Endothelial cell of umbilical vein (primary cell): ENCODE data around the gene MRFAP1. TPM values are rescaled to one million over a fixed set of nuclear protein-coding genes. Genes with fewer than 3 reads are reported as not detected.

Source experiments
- BruUV-seq: library from RNA; stranded (reverse); fragments of 400-500 nt; replicated peaks from 2 replicates; lab custom pipeline; 2021; lab: Mats Ljungman, UMichigan
- CTCF ChIA-PET: fragments of 300-600, 350-600 bp; sonication (Branson Sonifier 250); formaldehyde crosslinking; loops from one replicate; lab custom pipeline; 2021; ENCODE audit warnings: antibody characterized with exemption, inconsistent platforms; lab: Charles Lee
- POLR2A ChIA-PET: fragments of 300-600, 350-600 bp; sonication (Branson Sonifier 250); formaldehyde crosslinking; loops from one replicate; lab custom pipeline; 2021; ENCODE audit warnings: antibody characterized with exemption, inconsistent platforms; lab: Charles Lee
- DNase-seq: peaks from one replicate; pipeline ENCODE4 v3.0.0-alpha.2; 2011; ENCODE audit warnings: low read depth, low spot score
- FAIRE-seq: peaks from 2 replicates; lab custom pipeline; 2011; peaks lifted over from hg19 to GRCh38; lab: Jason Lieb, UNC
- H2AFZ ChIP-seq: 2 replicates; pipeline ENCODE4 v1.6.0; 2012; ENCODE audit warnings: low read depth, low read length, control low read depth, inconsistent platforms
- H3K27ac ChIP-seq: 2 replicates; pipeline ENCODE4 v1.5.1; 2011; ENCODE audit warnings: low read depth, mild to moderate bottlenecking, control low read depth, low read length, moderate library complexity; ENCODE audit not compliant: insufficient read depth
- H3K27me3 ChIP-seq, 2 experiments: 2 replicates each; pipeline versions ENCODE4 v1.6.0 to v1.6.1; 2011; ENCODE audit warnings: low read length in 2 of 2, mixed read lengths in 1 of 2; ENCODE audit not compliant: control insufficient read depth in 2 of 2, insufficient read depth in 2 of 2
- H3K36me3 ChIP-seq, 2 experiments: 2 replicates in 1 of 2; 3 replicates in 1 of 2; pipeline ENCODE4 v1.5.1; 2011; ENCODE audit warnings: low read length in 2 of 2, mild to moderate bottlenecking in 1 of 2, moderate library complexity in 1 of 2; ENCODE audit not compliant: control insufficient read depth in 2 of 2, insufficient read depth in 2 of 2; ENCODE audit errors: extremely low read depth in 1 of 2
- H3K4me1 ChIP-seq: 3 replicates; pipeline ENCODE4 v1.5.1; 2011; ENCODE audit warnings: mild to moderate bottlenecking, low read length; ENCODE audit not compliant: control insufficient read depth, insufficient read depth; ENCODE audit errors: extremely low read depth
- H3K4me2 ChIP-seq: 2 replicates; pipeline ENCODE4 v1.6.1; 2011; ENCODE audit warnings: low read length, control low read depth, mixed read lengths; ENCODE audit not compliant: insufficient read depth
- H3K4me3 ChIP-seq, 3 experiments: fragments of 200-600 bp in 1 of 3; sonication (generic), shearing (Covaris generic) in 1 of 3; replicated peaks in 1 of 3; 2 replicates each; pipeline ENCODE4 v1.5.1; 2011 to 2016; ENCODE audit warnings: control low read depth in 3 of 3, low read length in 3 of 3, mild to moderate bottlenecking in 2 of 3, inconsistent platforms in 1 of 3, low read depth in 1 of 3, moderate library complexity in 1 of 3; ENCODE audit not compliant: insufficient read depth in 1 of 3
- H3K79me2 ChIP-seq: 2 replicates; pipeline ENCODE4 v1.6.0; 2012; ENCODE audit warnings: low read length, inconsistent platforms; ENCODE audit not compliant: control insufficient read depth, insufficient read depth
- H3K9ac ChIP-seq: replicated peaks from 2 replicates; pipeline ENCODE3; 2011; ENCODE audit warnings: low read length, control low read depth; ENCODE audit not compliant: insufficient read depth; ENCODE audit errors: extremely low read depth
- H3K9me1 ChIP-seq: replicated peaks from 3 replicates; pipeline ENCODE4 v1.6.0; 2011; ENCODE audit warnings: mild to moderate bottlenecking, low read length; ENCODE audit not compliant: control insufficient read depth, insufficient read depth; ENCODE audit errors: extremely low read depth
- H3K9me3 ChIP-seq: replicated peaks from 2 replicates; pipeline ENCODE4 v1.5.1; 2012; ENCODE audit warnings: low read length, inconsistent platforms; ENCODE audit not compliant: control insufficient read depth, insufficient read depth
- H4K20me1 ChIP-seq: replicated peaks from 2 replicates; pipeline ENCODE3; 2011; ENCODE audit warnings: mild to moderate bottlenecking, low read length; ENCODE audit not compliant: control insufficient read depth, insufficient read depth; ENCODE audit errors: extremely low read depth
- EZH2 ChIP-seq: IDR thresholded peaks from 2 replicates; pipeline ENCODE4 v1.6.1; 2012; ENCODE audit warnings: borderline replicate concordance, low read depth, mild to moderate bottlenecking, moderate library complexity, low read length, inconsistent platforms; ENCODE audit not compliant: severe bottlenecking
- FOS ChIP-seq: IDR thresholded peaks from 2 replicates; pipeline ENCODE4 v1.6.1; 2011; ENCODE audit warnings: mild to moderate bottlenecking, low read length, moderate library complexity, borderline replicate concordance; ENCODE audit not compliant: insufficient read depth
- GATA2 ChIP-seq: IDR thresholded peaks from 2 replicates; pipeline ENCODE4 v1.7.0; 2011; ENCODE audit warnings: low read depth, mild to moderate bottlenecking, moderate library complexity, mixed read lengths, low read length; ENCODE audit not compliant: insufficient read length, insufficient read depth
- JUN ChIP-seq: IDR thresholded peaks from 2 replicates; pipeline ENCODE4 v1.6.1; 2011; ENCODE audit warnings: borderline replicate concordance, low read depth; ENCODE audit not compliant: insufficient read length, insufficient read depth
- MYC ChIP-seq: IDR thresholded peaks from one replicate; pipeline ENCODE4 v1.6.1; 2011; ENCODE audit warnings: mild to moderate bottlenecking, low read depth, low read length
- POLR2A ChIP-seq: IDR thresholded peaks from 2 replicates; pipeline ENCODE4 v1.6.1; 2012; ENCODE audit warnings: low read depth, mild to moderate bottlenecking, control low read depth, low read length
- POLR2AphosphoS5 ChIP-seq: IDR thresholded peaks from 2 replicates; pipeline ENCODE4 v1.6.1; 2012; ENCODE audit warnings: low read depth, mild to moderate bottlenecking, control low read depth, low read length, moderate library complexity; ENCODE audit not compliant: insufficient read depth
- dilution Hi-C: fragments of 300-500 bp; cut with MboI; formaldehyde crosslinking; loops from one replicate; pipeline ENCODE4 v1.15.0; 2019; ENCODE audit warnings: low sequenced_read_pairs; ENCODE audit not compliant: extremely low pct_ligation_motif_present
- intact Hi-C: fragments of 100-400 bp; cut with micrococcal nuclease; formaldehyde crosslinking; loops from one replicate; pipeline ENCODE4 v1.10.0; 2022
- polyA plus RNA-seq, 4 experiments: library from polyadenylated mRNA; depleted of rRNA in 3 of 4; stranded (reverse) in 3 of 4; unstranded in 1 of 4; fragments of >200 nt; gene quantifications; 2 replicates each; pipeline versions ENCODE4 v1.2.1 to v1.2.3, GENCODE V29; 2011 to 2012; ENCODE audit warnings: missing spikeins in 1 of 4
- total RNA-seq: library from RNA; stranded (reverse); gene quantifications from 2 replicates; pipeline ENCODE4 v1.2.3, GENCODE V29; 2021
- TF ChIP-seq, protein P1 (sequence below), 2 donors: IDR thresholded peaks; 1 replicate in 1 of 2; 2 replicates in 1 of 2; pipeline ENCODE4 v1.5.1; 2011; ENCODE audit warnings: low read length in 2 of 2, mild to moderate bottlenecking in 2 of 2, moderate library complexity in 2 of 2, control low read depth in 1 of 2, inconsistent platforms in 1 of 2, low read depth in 1 of 2; ENCODE audit not compliant: insufficient read depth in 1 of 2; ENCODE audit errors: extremely low read depth in 1 of 2
- TF ChIP-seq, protein P2 (sequence below): IDR thresholded peaks from 2 replicates; pipeline ENCODE4 v1.6.1; 2011; ENCODE audit not compliant: insufficient read depth, insufficient read length

Gene MRFAP1
- total and polyA plus RNA-seq, 2 donors (not counting 3 experiments of a cell fraction or from before 2014, with no cell fraction given), result 170 to 317 TPM

- dilution Hi-C loops (no loop called here), intact Hi-C loops (no loop called here)
- FAIRE-seq (no peak), DNase-seq (no peak)
- H3K27me3 ChIP-seq, result no peaks in the 10 kb centered on the region
- POLR2A ChIA-PET, result no interaction called here
- H3K9me3 ChIP-seq, result no peaks in the 10 kb centered on the region
- H3K79me2 ChIP-seq, result no peaks in the 10 kb centered on the region
- CTCF ChIA-PET, result no interaction called here
- H4K20me1 ChIP-seq, result no peaks in the 10 kb centered on the region
- no peak overlapping the region for H3K4me2 ChIP-seq
- H2AFZ ChIP-seq, result no peak overlapping the region
- no peak for TF ChIP-seq POLR2A
- TF ChIP-seq, protein P1, sequence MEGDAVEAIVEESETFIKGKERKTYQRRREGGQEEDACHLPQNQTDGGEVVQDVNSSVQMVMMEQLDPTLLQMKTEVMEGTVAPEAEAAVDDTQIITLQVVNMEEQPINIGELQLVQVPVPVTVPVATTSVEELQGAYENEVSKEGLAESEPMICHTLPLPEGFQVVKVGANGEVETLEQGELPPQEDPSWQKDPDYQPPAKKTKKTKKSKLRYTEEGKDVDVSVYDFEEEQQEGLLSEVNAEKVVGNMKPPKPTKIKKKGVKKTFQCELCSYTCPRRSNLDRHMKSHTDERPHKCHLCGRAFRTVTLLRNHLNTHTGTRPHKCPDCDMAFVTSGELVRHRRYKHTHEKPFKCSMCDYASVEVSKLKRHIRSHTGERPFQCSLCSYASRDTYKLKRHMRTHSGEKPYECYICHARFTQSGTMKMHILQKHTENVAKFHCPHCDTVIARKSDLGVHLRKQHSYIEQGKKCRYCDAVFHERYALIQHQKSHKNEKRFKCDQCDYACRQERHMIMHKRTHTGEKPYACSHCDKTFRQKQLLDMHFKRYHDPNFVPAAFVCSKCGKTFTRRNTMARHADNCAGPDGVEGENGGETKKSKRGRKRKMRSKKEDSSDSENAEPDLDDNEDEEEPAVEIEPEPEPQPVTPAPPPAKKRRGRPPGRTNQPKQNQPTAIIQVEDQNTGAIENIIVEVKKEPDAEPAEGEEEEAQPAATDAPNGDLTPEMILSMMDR (IDR thresholded peaks at IDR 0.05; ENCODE audit: extremely low read depth in 1 of 2, insufficient read depth in 1 of 2, low read depth in 1 of 2, low read length in 2 of 2), result no peak
- no peak for TF ChIP-seq GATA2
- no peak for TF ChIP-seq EZH2
- TF ChIP-seq JUN, result no peak
- TF ChIP-seq FOS, result no peak
- TF ChIP-seq, protein P2, sequence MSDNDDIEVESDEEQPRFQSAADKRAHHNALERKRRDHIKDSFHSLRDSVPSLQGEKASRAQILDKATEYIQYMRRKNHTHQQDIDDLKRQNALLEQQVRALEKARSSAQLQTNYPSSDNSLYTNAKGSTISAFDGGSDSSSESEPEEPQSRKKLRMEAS, result no peak
- no peak for TF ChIP-seq POLR2AphosphoS5
- TF ChIP-seq MYC, result no peak
- no peaks in the 10 kb centered on the region for H3K4me1 ChIP-seq
- no peak overlapping the region for H3K4me3 ChIP-seq
- H3K9ac ChIP-seq, result no peak overlapping the region
- no TSS peak for BruUV-seq
- no peak overlapping the region for H3K27ac ChIP-seq
- H3K9me1 ChIP-seq, result no peaks in the 10 kb centered on the region
- H3K36me3 ChIP-seq, result peaks cover 0 to 5% of the 10 kb centered on the region in 2 experiments
Observed at GRCh38 chr4:6622744-6623143, 17.7 kb upstream of the MRFAP1 start.
